Astrocyte of the cerebellum (primary cell): ENCODE results near the gene MAN1C1.

Experiments used
- DNase-seq: peaks from one replicate; pipeline ENCODE4 v3.0.0-alpha.2; 2011; ENCODE audit warnings: low read depth
- H3K4me3 ChIP-seq: 2 replicates; pipeline ENCODE4 v1.5.1; 2011; ENCODE audit warnings: mild to moderate bottlenecking, low read depth, low read length, moderate library complexity
- CTCF ChIP-seq: IDR thresholded peaks from 2 replicates; pipeline ENCODE4 v1.5.1; 2012; ENCODE audit warnings: low read length, low read depth, moderate library complexity, mild to moderate bottlenecking; ENCODE audit errors: missing control alignments
- in situ Hi-C: cut with HindIII; loops from 2 replicates; pipeline ENCODE4 v1.10.0; 2017; ENCODE audit warnings: low sequenced_read_pairs

The MAN1C1 gene

GRCh38 chr1:25608488-25609178 lies 8.0 kb upstream of the MAN1C1 start:
- TF ChIP-seq CTCF: peak; percentile 64
- no peak overlapping the region for H3K4me3 ChIP-seq
- DNase-seq: peak; percentile 28
- in situ Hi-C loops: no loop called here

DNA sequence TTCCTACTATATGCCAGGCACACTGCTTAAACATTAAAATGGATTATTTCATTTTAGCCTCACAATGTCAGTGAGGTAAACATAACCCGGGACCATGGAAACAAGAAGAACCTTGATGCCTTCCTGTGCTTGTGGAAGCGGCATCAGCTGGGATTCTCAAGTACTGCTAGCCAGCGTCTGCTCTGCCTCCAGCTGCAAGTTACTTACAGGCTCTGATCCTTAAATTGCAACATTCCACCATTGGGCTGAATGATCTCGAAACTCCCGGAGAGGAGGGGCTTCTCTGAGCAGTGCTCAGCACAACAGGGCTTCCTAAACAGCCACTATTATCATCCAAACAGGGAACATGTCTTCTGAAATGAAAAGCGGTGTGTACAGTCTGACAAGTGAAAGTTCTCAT lies 6.7 kb upstream of the MAN1C1 start:
- DNase-seq: no peak
- in situ Hi-C loops: loop anchor here (5.0 kb wide), 1 partner anchor 63 kb away; no protein-coding TSS in a partner anchor
- no peak overlapping the region for H3K4me3 ChIP-seq
- TF ChIP-seq CTCF: no peak

DNA sequence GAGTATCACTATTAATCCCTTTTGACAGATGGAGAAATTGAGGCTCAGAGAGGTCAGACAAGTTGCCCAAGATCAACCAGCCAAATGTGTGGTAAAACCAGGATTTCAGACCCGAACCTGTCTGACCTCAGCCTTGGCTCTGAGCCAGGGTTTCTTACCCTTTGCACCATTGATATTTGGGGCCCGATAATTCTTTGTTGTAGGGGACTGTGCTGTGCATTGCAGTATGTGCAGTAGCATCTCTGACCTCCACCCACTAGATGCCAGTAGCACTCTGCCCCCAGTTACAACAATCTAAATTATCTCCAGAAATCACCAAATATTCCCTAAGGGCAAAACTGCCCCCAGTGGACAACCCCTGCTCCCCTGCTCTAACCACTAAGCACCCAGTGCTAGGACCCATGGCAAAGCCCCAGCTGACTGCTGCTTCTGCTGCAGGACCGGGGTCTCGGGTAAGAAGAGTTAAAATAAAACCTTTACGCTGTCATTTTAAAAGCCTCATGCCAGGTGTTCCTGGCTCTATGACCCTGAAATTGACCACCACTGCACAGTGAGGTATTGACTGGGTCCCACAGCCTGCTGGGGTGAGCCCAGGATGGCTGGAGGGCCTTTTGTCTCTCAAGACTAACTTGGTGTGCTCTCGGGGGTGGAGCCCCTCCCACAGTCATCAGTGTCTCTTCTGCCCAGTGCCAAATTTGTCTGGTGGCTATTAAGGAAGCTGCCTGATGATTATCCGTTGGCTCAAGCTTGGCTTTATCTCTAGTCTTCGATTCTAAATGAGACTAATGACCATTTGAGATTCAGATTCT lies 5.6 kb upstream of the MAN1C1 start:
- TF ChIP-seq CTCF: peak; percentile 23
- in situ Hi-C loops: loop anchor here (5.0 kb wide), 1 partner anchor 64 kb away; no protein-coding TSS in a partner anchor
- no peak for DNase-seq
- no peak overlapping the region for H3K4me3 ChIP-seq

DNA sequence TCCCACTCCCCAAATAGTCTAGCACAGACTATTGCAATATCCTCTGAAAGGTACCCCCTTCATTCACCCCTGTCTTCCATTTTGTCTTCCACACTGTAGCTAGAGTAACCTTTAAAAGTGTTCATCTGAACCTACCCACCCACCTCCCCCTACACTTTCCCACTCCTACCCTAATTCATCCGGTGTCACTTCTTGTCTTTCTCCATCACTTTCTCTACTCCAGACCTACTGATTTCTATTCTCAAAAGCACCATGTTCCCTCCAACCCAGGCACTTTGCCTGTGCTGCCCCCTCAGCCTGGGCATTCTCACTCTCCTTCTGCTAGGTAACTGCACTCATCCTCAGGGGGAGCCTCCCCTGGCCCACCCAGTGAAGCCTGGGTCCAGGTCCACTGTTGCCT lies 4.7 kb upstream of the MAN1C1 start:
- TF ChIP-seq CTCF: no peak
- DNase-seq: no peak
- in situ Hi-C loops: loop anchor here (5.0 kb wide), 1 partner anchor 65 kb away; no protein-coding TSS in a partner anchor
- H3K4me3 ChIP-seq: no peak overlapping the region

GRCh38 chr1:25612421-25612820 lies 4.2 kb upstream of the MAN1C1 start:
- DNase-seq: no peak
- TF ChIP-seq CTCF: no peak
- in situ Hi-C loops: loop anchor here (5.0 kb wide), 1 partner anchor 65 kb away; no protein-coding TSS in a partner anchor
- H3K4me3 ChIP-seq: no peak overlapping the region

DNA sequence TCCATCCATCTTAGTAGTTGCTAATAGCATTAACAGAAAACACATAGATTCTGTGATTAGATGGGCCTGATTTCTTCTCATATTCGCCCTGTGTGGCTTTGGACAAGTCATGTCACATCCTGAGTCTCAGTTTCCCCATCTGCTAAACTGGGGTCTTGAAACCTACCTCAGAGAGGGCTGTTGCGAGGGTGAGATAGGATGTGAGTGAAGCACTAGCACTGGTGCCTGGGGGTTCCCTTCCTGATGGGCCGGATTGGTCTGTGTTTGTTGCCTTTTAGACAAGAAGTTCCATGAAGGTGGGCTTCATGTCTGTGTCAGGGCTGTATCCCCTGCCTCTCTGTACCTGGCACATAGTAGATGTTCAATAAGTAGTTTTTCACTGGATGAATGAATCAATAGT lies 3.5 kb upstream of the MAN1C1 start:
- no peak overlapping the region for H3K4me3 ChIP-seq
- no peak for TF ChIP-seq CTCF
- DNase-seq: no peak
- in situ Hi-C loops: loop anchor here (5.0 kb wide), 1 partner anchor 66 kb away; no protein-coding TSS in a partner anchor
